OCI-LY1 (cell line): ENCODE data around the gene C11orf91.

Experiments used
- H2AFZ ChIP-seq: fragments of 200-600 bp; sonication (generic), shearing (Covaris generic); 2 replicates; pipeline ENCODE4 v1.6.0; 2014; ENCODE audit warnings: antibody characterized with exemption, mild to moderate bottlenecking, low read length
- H3F3A ChIP-seq: fragments of 200-600 bp; sonication (generic), shearing (Covaris generic); 2 replicates; pipeline ENCODE4 v1.6.0; 2014; ENCODE audit warnings: mild to moderate bottlenecking, antibody characterized with exemption, low read length, moderate library complexity; ENCODE audit not compliant: insufficient read depth
- H3K27ac ChIP-seq: fragments of 200-600 bp; sonication (generic); 2 replicates; pipeline ENCODE4 v1.5.1; 2014; ENCODE audit warnings: low read length, mixed run types, mild to moderate bottlenecking, low read depth; ENCODE audit not compliant: poor library complexity, severe bottlenecking
- H3K27me3 ChIP-seq: fragments of 200-600 bp; sonication (generic); 2 replicates; pipeline ENCODE4 v1.6.0; 2014; ENCODE audit warnings: antibody characterized with exemption, mild to moderate bottlenecking, low read length, moderate library complexity; ENCODE audit not compliant: insufficient read depth
- H3K36me3 ChIP-seq: fragments of 200-600 bp; sonication (generic); 2 replicates; pipeline ENCODE4 v1.6.1; 2014; ENCODE audit warnings: mild to moderate bottlenecking, antibody characterized with exemption, low read length, moderate library complexity, mixed read lengths; ENCODE audit not compliant: insufficient read depth
- H3K4me1 ChIP-seq: fragments of 200-600 bp; sonication (generic); 2 replicates; pipeline ENCODE4 v1.5.1; 2014; ENCODE audit warnings: mild to moderate bottlenecking, low read length, moderate library complexity; ENCODE audit not compliant: insufficient read depth, severe bottlenecking
- H3K4me2 ChIP-seq: fragments of 200-600 bp; sonication (generic), shearing (Covaris generic); 2 replicates; pipeline ENCODE4 v1.6.1; 2014; ENCODE audit warnings: low read length
- H3K4me3 ChIP-seq: fragments of 200-600 bp; sonication (generic); 2 replicates; pipeline ENCODE4 v1.5.1; 2014; ENCODE audit warnings: low read length, low read depth, mild to moderate bottlenecking, mixed read lengths; ENCODE audit not compliant: poor library complexity, severe bottlenecking
- H3K79me2 ChIP-seq: fragments of 200-600 bp; shearing (Covaris generic); 2 replicates; pipeline ENCODE4 v1.6.1; 2016; ENCODE audit warnings: mixed run types, low read length, mixed read lengths; ENCODE audit not compliant: insufficient read depth
- H3K9ac ChIP-seq: fragments of 200-600 bp; sonication (generic), shearing (Covaris generic); 2 replicates; pipeline ENCODE4 v1.6.1; 2014; ENCODE audit warnings: mild to moderate bottlenecking, low read length, mixed read lengths
- H3K9me2 ChIP-seq: fragments of 200-600 bp; sonication (generic), shearing (Covaris generic); 2 replicates; pipeline ENCODE4 v1.6.1; 2014; ENCODE audit warnings: low read depth, mild to moderate bottlenecking, low read length, mixed read lengths
- H3K9me3 ChIP-seq: fragments of 200-600 bp; shearing (Covaris generic); 2 replicates; pipeline ENCODE4 v1.6.1; 2014; ENCODE audit warnings: low read length, mixed read lengths
- H4K20me1 ChIP-seq: fragments of 200-600 bp; sonication (generic), shearing (Covaris generic); 2 replicates; pipeline ENCODE4 v1.6.0; 2016; ENCODE audit warnings: mild to moderate bottlenecking, low read length; ENCODE audit not compliant: insufficient read depth
- EZH2 ChIP-seq: fragments of 200-600 bp; sonication (generic), shearing (Covaris generic); IDR thresholded peaks from 2 replicates; pipeline ENCODE4 v1.8.0; 2017; ENCODE audit warnings: borderline replicate concordance, mixed run types, mild to moderate bottlenecking, antibody characterized with exemption, low read length, moderate library complexity, mixed read lengths
- TF ChIP-seq, protein P1 (sequence below): fragments of 200-600 bp; sonication (generic), shearing (Covaris generic); IDR thresholded peaks from 2 replicates; pipeline ENCODE4 v1.5.1; 2017; ENCODE audit warnings: mild to moderate bottlenecking, antibody characterized with exemption, low read length, moderate library complexity, mixed read lengths

The C11orf91 gene

DNA sequence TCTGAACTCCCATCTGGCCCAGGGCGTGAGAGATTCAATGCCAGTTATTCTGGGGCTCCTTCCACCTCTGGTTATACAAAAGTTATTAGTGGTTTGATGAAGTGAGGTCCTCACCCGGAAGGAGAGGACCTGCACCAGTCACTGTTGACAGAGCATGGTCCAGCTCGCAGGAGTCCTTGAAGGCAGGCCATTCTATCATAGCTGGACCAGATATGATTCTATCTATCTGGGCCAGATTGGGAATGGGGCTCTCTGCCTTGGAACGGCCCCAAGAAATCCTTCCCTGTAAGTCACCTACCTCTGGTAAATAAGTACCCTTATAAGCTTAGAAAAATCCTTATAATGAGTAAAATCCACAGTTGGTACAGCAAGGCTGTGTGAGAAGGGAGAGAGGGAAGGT is 50.7 kb downstream of the C11orf91 start:
- Histone ChIP-seq H3K4me3 (no peak overlapping the region), H3K27me3 (no peaks in the 10 kb centered on the region), H3K9ac (no peak overlapping the region), H3K9me2 (no peaks in the 10 kb centered on the region), H4K20me1 (no peaks in the 10 kb centered on the region), H3K9me3 (no peaks in the 10 kb centered on the region), H3K4me1 (no peaks in the 10 kb centered on the region), H3F3A (no peaks in the 10 kb centered on the region), H3K36me3 (no peaks in the 10 kb centered on the region), H3K4me2 (no peak overlapping the region), H3K79me2 (no peaks in the 10 kb centered on the region), H2AFZ (no peak overlapping the region), H3K27ac (no peak overlapping the region)
- TF ChIP-seq EZH2 = no peak
- TF ChIP-seq, protein P1, sequence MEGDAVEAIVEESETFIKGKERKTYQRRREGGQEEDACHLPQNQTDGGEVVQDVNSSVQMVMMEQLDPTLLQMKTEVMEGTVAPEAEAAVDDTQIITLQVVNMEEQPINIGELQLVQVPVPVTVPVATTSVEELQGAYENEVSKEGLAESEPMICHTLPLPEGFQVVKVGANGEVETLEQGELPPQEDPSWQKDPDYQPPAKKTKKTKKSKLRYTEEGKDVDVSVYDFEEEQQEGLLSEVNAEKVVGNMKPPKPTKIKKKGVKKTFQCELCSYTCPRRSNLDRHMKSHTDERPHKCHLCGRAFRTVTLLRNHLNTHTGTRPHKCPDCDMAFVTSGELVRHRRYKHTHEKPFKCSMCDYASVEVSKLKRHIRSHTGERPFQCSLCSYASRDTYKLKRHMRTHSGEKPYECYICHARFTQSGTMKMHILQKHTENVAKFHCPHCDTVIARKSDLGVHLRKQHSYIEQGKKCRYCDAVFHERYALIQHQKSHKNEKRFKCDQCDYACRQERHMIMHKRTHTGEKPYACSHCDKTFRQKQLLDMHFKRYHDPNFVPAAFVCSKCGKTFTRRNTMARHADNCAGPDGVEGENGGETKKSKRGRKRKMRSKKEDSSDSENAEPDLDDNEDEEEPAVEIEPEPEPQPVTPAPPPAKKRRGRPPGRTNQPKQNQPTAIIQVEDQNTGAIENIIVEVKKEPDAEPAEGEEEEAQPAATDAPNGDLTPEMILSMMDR = no peak
